Small intestine (tissue), 7 donors: ENCODE measurements around the gene SYMPK. TPM values are rescaled to one million over a fixed set of nuclear protein-coding genes. Genes with fewer than 3 reads are reported as not detected.

ENCODE experiments used
- DNase-seq, 2 donors: peaks; one replicate each; pipeline versions ENCODE4 v3.0.0 to v3.0.0-alpha.2; 2013
- FAIRE-seq: peaks from 2 replicates; lab custom pipeline; 2012; peaks lifted over from hg19 to GRCh38; lab: Jason Lieb, UNC
- H3K27ac ChIP-seq, 3 donors: one replicate each; pipeline ENCODE4 v1.5.1; 2013; ENCODE audit warnings: low read length in 2 of 3, mild to moderate bottlenecking in 2 of 3, control low read depth in 1 of 3, inconsistent platforms in 1 of 3, low read depth in 1 of 3, moderate library complexity in 1 of 3
- H3K27me3 ChIP-seq, 3 donors: one replicate each; pipeline ENCODE4 v1.6.1; 2013; ENCODE audit warnings: low read length in 3 of 3, inconsistent platforms in 1 of 3; ENCODE audit not compliant: control insufficient read depth in 3 of 3, insufficient read depth in 3 of 3
- H3K36me3 ChIP-seq, 3 donors: one replicate each; pipeline ENCODE4 v1.6.1; 2013; ENCODE audit warnings: low read length in 3 of 3, inconsistent platforms in 1 of 3, low read depth in 1 of 3, mild to moderate bottlenecking in 1 of 3, moderate library complexity in 1 of 3; ENCODE audit not compliant: control insufficient read depth in 3 of 3, insufficient read depth in 2 of 3
- H3K4me1 ChIP-seq, 3 donors: one replicate each; pipeline ENCODE4 v1.6.1; 2013; ENCODE audit warnings: low read length in 2 of 3, inconsistent platforms in 1 of 3, low read depth in 1 of 3, mild to moderate bottlenecking in 1 of 3, moderate library complexity in 1 of 3; ENCODE audit not compliant: control insufficient read depth in 3 of 3, insufficient read depth in 2 of 3
- H3K4me3 ChIP-seq, 3 donors: one replicate each; pipeline ENCODE4 v1.5.1; 2013; ENCODE audit warnings: low read length in 3 of 3, control low read depth in 1 of 3, inconsistent platforms in 1 of 3, low read depth in 1 of 3, mild to moderate bottlenecking in 1 of 3, moderate library complexity in 1 of 3
- H3K9me3 ChIP-seq, 2 donors: one replicate each; pipeline ENCODE4 v1.6.1; 2013; ENCODE audit warnings: low read depth in 1 of 2, low read length in 1 of 2; ENCODE audit not compliant: control insufficient read depth in 2 of 2, insufficient read depth in 1 of 2
- WGBS, 3 donors: extraction: QIAGEN DNeasy Blood & Tissue Kit; methylation state at CpG; one replicate each; pipeline ENCODE4 v1.1.7; 2013; 5-methylcytosine and 5-hydroxymethylcytosine counted together
- polyA plus RNA-seq, 4 donors: library from polyadenylated mRNA; stranded (reverse) in 3 of 4; unstranded in 1 of 4; fragments of 200-250 nt in 3 of 4; fragments of 120-200 nt in 1 of 4; gene quantifications; one replicate each; pipeline versions ENCODE4 v1.2.1 to v1.2.3, GENCODE V29; 2013
- donor health status: healthy with polysubstance abuse.
- donor health status: control.
- donor health status: control.
- donor health status: Bipolar disorder and iron deficiency.
- donor health status: healthy.

SYMPK gene
- polyA plus RNA-seq, 4 donors = 64.8 to 106 (median 72.4) TPM

GRCh38 chr19:45779231-45780145, 83.5 kb downstream of the SYMPK start:
- Histone ChIP-seq H3K9me3 (no peaks in the 10 kb centered on the region), H3K4me1 (peaks cover 0 to 33% (median 5%) of the 10 kb centered on the region in 3 donors), H3K4me3 (peak overlapping the region in 2 of 3 donors; percentile 27 to 34), H3K27ac (peak overlapping the region in 1 of 3 donors; percentile 46), H3K36me3 (peaks cover 0 to 50% (median 0%) of the 10 kb centered on the region in 3 donors), H3K27me3 (no peaks in the 10 kb centered on the region)
- 2 to 11% (median 6%) methylated on average over 46 to 48 of the region's 48 CpGs for WGBS, 3 donors
- FAIRE-seq = no peak
- DNase-seq = peak; percentile 92 to 94

GRCh38 chr19:45778010-45778661, 84.8 kb downstream of the SYMPK start:
- Histone ChIP-seq H3K27ac (no peak overlapping the region), H3K27me3 (no peaks in the 10 kb centered on the region), H3K9me3 (no peaks in the 10 kb centered on the region), H3K36me3 (peaks cover 0 to 44% (median 0%) of the 10 kb centered on the region in 3 donors), H3K4me3 (no peak overlapping the region), H3K4me1 (peaks cover 0 to 41% (median 6%) of the 10 kb centered on the region in 3 donors)
- no peak for DNase-seq
- whole genome bisulfite sequencing, 3 donors = 89 to 94% (median 90%) methylated on average over 27 to 28 of the region's 28 CpGs
- no peak for FAIRE-seq

GRCh38 chr19:45777395-45777961, 85.5 kb downstream of the SYMPK start:
- Histone ChIP-seq H3K9me3 (no peaks in the 10 kb centered on the region), H3K27me3 (no peaks in the 10 kb centered on the region), H3K27ac (no peak overlapping the region), H3K4me1 (peaks cover 6 to 48% (median 8%) of the 10 kb centered on the region in 3 donors), H3K36me3 (peaks cover 0 to 48% (median 0%) of the 10 kb centered on the region in 3 donors), H3K4me3 (no peak overlapping the region)
- 94 to 97% (median 95%) methylated on average over 33 to 34 of the region's 34 CpGs for WGBS, 3 donors
- FAIRE-seq = no peak
- DNase-seq = no peak

- no peak for FAIRE-seq
- WGBS, 3 donors = 77 to 83% (median 80%) methylated on average over 9 of the region's 9 CpGs
- Histone ChIP-seq H3K27ac (peak overlapping the region in 1 of 3 donors; percentile 21), H3K36me3 (peaks cover 0 to 64% (median 0%) of the 10 kb centered on the region in 3 donors), H3K4me1 (peaks cover 7 to 49% (median 11%) of the 10 kb centered on the region in 3 donors), H3K9me3 (no peaks in the 10 kb centered on the region), H3K4me3 (no peak overlapping the region), H3K27me3 (no peaks in the 10 kb centered on the region)
- DNase-seq = peak in 1 of 2 donors; percentile 64
These were observed 88.2 kb downstream of the SYMPK start for GRCh38 chr19:45774765-45775164.

GRCh38 chr19:45773384-45773783, 89.6 kb downstream of the SYMPK start:
- WGBS, 3 donors = 4 to 24% (median 12%) methylated on average over 2 of the region's 2 CpGs
- FAIRE-seq = no peak

GRCh38 chr19:45772912-45773311, 90.0 kb downstream of the SYMPK start:
- H3K27me3 ChIP-seq = no peaks in the 10 kb centered on the region
- DNase-seq (no peak), FAIRE-seq (no peak)
- H3K9me3 ChIP-seq = no peaks in the 10 kb centered on the region
- WGBS, 3 donors = 63 to 89% (median 65%) methylated on average over 3 of the region's 3 CpGs
- no peak overlapping the region for H3K4me3 ChIP-seq
- peak overlapping the region; percentile 15 to 69 (median 63) for H3K27ac ChIP-seq
- peaks cover 0 to 51% (median 0%) of the 10 kb centered on the region in 3 donors for H3K36me3 ChIP-seq
- H3K4me1 ChIP-seq = peaks cover 3 to 37% (median 11%) of the 10 kb centered on the region in 3 donors

More at GRCh38 chr19:45773384-45773783, 89.6 kb downstream of the SYMPK start:
- DNase-seq = peak; percentile 27 to 48
- no peaks in the 10 kb centered on the region for H3K27me3 ChIP-seq
- peaks cover 0 to 56% (median 0%) of the 10 kb centered on the region in 3 donors for H3K36me3 ChIP-seq
- peak overlapping the region in 2 of 3 donors; percentile 15 to 63 for H3K27ac ChIP-seq
- H3K4me3 ChIP-seq = no peak overlapping the region
- H3K4me1 ChIP-seq = peaks cover 3 to 40% (median 11%) of the 10 kb centered on the region in 3 donors
- H3K9me3 ChIP-seq = no peaks in the 10 kb centered on the region

GRCh38 chr19:45772130-45772840, 90.7 kb downstream of the SYMPK start:
- FAIRE-seq (no peak), DNase-seq (peak; percentile 26 to 86)
- 19 to 57% (median 31%) methylated on average over 14 of the region's 14 CpGs for WGBS, 3 donors
- Histone ChIP-seq H3K4me1 (peaks cover 3 to 41% (median 11%) of the 10 kb centered on the region in 3 donors), H3K36me3 (peaks cover 0 to 45% (median 0%) of the 10 kb centered on the region in 3 donors), H3K27ac (peak overlapping the region; percentile 15 to 69 (median 63)), H3K27me3 (peaks cover 0 to 2% (median 0%) of the 10 kb centered on the region in 3 donors), H3K9me3 (no peaks in the 10 kb centered on the region), H3K4me3 (peak overlapping the region in 1 of 3 donors; percentile 45)
